PC-9 (cell line): ENCODE data around the gene LRRK1. TPM values are rescaled to one million over a fixed set of nuclear protein-coding genes. Genes with fewer than 3 reads are reported as not detected.

Experiments used
- BruUV-seq: library from RNA; stranded (reverse); fragments of 400-500 nt; replicated peaks from 2 replicates; lab custom pipeline; 2021; lab: Mats Ljungman, UMichigan
- CTCF ChIA-PET: fragments of 300-600 bp; sonication (Branson Sonifier 250); formaldehyde crosslinking; loops from one replicate; lab custom pipeline; 2022; ENCODE audit warnings: antibody characterized with exemption; lab: Charles Lee
- POLR2A ChIA-PET: fragments of 300-600 bp; sonication (Branson Sonifier 250); formaldehyde crosslinking; loops from one replicate; lab custom pipeline; 2022; ENCODE audit warnings: antibody characterized with exemption; ENCODE audit not compliant: unreplicated experiment; lab: Charles Lee
- DNase-seq, 2 experiments: peaks; one replicate each; pipeline versions ENCODE4 v3.0.0 to v3.0.0-alpha.2; 2015 to 2022; ENCODE audit warnings: mixed read lengths in 1 of 2
- H2AFZ ChIP-seq: fragments of 200-600 bp; sonication (generic); 2 replicates; pipeline ENCODE4 v1.8.1; 2017; ENCODE audit warnings: antibody characterized with exemption
- H3F3A ChIP-seq: fragments of 200-600 bp; sonication (generic); 2 replicates; pipeline ENCODE4 v1.8.1; 2017; ENCODE audit warnings: antibody characterized with exemption, mild to moderate bottlenecking, low read depth; ENCODE audit not compliant: insufficient read depth
- H3K27ac ChIP-seq: fragments of 200-600 bp; sonication (generic); 2 replicates; pipeline ENCODE4 v1.6.1; 2016; ENCODE audit warnings: mixed run types
- H3K27me3 ChIP-seq: fragments of 200-600 bp; sonication (generic); 2 replicates; pipeline ENCODE4 v1.6.1; 2016; ENCODE audit warnings: low read depth, mixed run types; ENCODE audit not compliant: insufficient read depth
- H3K36me3 ChIP-seq: fragments of 200-600 bp; sonication (generic); 2 replicates; pipeline ENCODE4 v1.6.1; 2016; ENCODE audit warnings: low read depth, mixed run types
- H3K4me1 ChIP-seq: fragments of 200-600 bp; sonication (generic); replicated peaks from 2 replicates; pipeline ENCODE4 v1.6.1; 2016; ENCODE audit warnings: mixed run types; ENCODE audit not compliant: insufficient read depth
- H3K4me2 ChIP-seq: fragments of 200-600 bp; sonication (generic); 2 replicates; pipeline ENCODE4 v1.6.1; 2017; ENCODE audit warnings: mixed run types
- H3K4me3 ChIP-seq: fragments of 200-600 bp; sonication (generic); 2 replicates; pipeline ENCODE4 v1.6.1; 2016; ENCODE audit warnings: mixed run types
- H3K79me2 ChIP-seq: fragments of 200-600 bp; sonication (generic); 2 replicates; pipeline ENCODE4 v1.6.1; 2017; ENCODE audit warnings: low read depth, mixed run types
- H3K9me2 ChIP-seq: fragments of 200-600 bp; sonication (generic); 2 replicates; pipeline ENCODE4 v1.8.1; 2017; ENCODE audit warnings: mild to moderate bottlenecking; ENCODE audit not compliant: insufficient read depth
- H3K9me3 ChIP-seq: fragments of 200-600 bp; sonication (generic); 2 replicates; pipeline ENCODE4 v1.8.1; 2016; ENCODE audit warnings: low read depth; ENCODE audit not compliant: insufficient read depth
- H4K20me1 ChIP-seq: fragments of 200-600 bp; sonication (generic); 2 replicates; pipeline ENCODE4 v1.8.1; 2017; ENCODE audit not compliant: insufficient read depth
- CTCF ChIP-seq: fragments of 200-600 bp; sonication (generic); conservative IDR thresholded peaks from 2 replicates; pipeline ENCODE4 v1.6.1; 2017; ENCODE audit warnings: mixed run types, antibody characterized with exemption, mild to moderate bottlenecking, moderate library complexity
- EZH2 ChIP-seq: fragments of 200-600 bp; sonication (generic); IDR thresholded peaks from 2 replicates; pipeline ENCODE4 v1.8.0; 2017; ENCODE audit warnings: antibody characterized with exemption, low read depth
- intact Hi-C: fragments of 100-400 bp; cut with micrococcal nuclease; formaldehyde crosslinking; loops from one replicate; pipeline ENCODE4 v1.10.0; 2022; ENCODE audit not compliant: unreplicated experiment
- total RNA-seq: library from RNA; stranded (reverse); gene quantifications from 2 replicates; pipeline ENCODE4 v1.2.3, GENCODE V29; 2021

LRRK1 gene
- total RNA-seq, 1 experiment from 2014 or later, result 15.7 TPM

GRCh38 chr15:101043911-101044624, 124.9 kb downstream of the LRRK1 start:
- ChIA-PET CTCF (no interaction called here), POLR2A (no interaction called here)
- intact Hi-C loops, result no loop called here
- no peak overlapping the region for H2AFZ ChIP-seq
- peaks cover 5% of the 10 kb centered on the region; the same call in 1 of the 2 replicates for H3F3A ChIP-seq
- H4K20me1 ChIP-seq, result no peaks in the 10 kb centered on the region
- BruUV-seq, result no TSS peak
- H3K4me3 ChIP-seq, result no peak overlapping the region
- no peaks in the 10 kb centered on the region for H3K79me2 ChIP-seq
- no peaks in the 10 kb centered on the region for H3K9me2 ChIP-seq
- H3K9me3 ChIP-seq, result no peaks in the 10 kb centered on the region
- DNase-seq, result no peak
- H3K36me3 ChIP-seq, result no peaks in the 10 kb centered on the region
- no peak for TF ChIP-seq CTCF
- TF ChIP-seq EZH2, result no peak
- no peak overlapping the region for H3K4me2 ChIP-seq
- H3K27ac ChIP-seq, result no peak overlapping the region
- no peaks in the 10 kb centered on the region for H3K27me3 ChIP-seq
- H3K4me1 ChIP-seq, result no peaks in the 10 kb centered on the region

- H3K4me3 ChIP-seq, result no peak overlapping the region
- H3F3A ChIP-seq, result peaks cover under 1% of the 10 kb centered on the region; the same call in 1 of the 2 replicates
- no peak overlapping the region for H3K27ac ChIP-seq
- no peaks in the 10 kb centered on the region for H3K9me2 ChIP-seq
- BruUV-seq, result no TSS peak
- intact Hi-C loops, result no loop called here
- ChIA-PET POLR2A (no interaction called here), CTCF (no interaction called here)
- TF ChIP-seq CTCF (no peak), EZH2 (no peak)
- H3K4me1 ChIP-seq, result no peaks in the 10 kb centered on the region
- DNase-seq, result no peak
- no peak overlapping the region for H2AFZ ChIP-seq
- no peaks in the 10 kb centered on the region for H3K9me3 ChIP-seq
- no peaks in the 10 kb centered on the region for H4K20me1 ChIP-seq
- H3K4me2 ChIP-seq, result no peak overlapping the region
- H3K27me3 ChIP-seq, result no peaks in the 10 kb centered on the region
- H3K79me2 ChIP-seq, result no peaks in the 10 kb centered on the region
- H3K36me3 ChIP-seq, result no peaks in the 10 kb centered on the region
These were observed 125.6 kb downstream of the LRRK1 start for GRCh38 chr15:101044625-101045235.

GRCh38 chr15:101045236-101045646, 126.1 kb downstream of the LRRK1 start:
- Histone ChIP-seq H3K79me2 (no peaks in the 10 kb centered on the region), H3K9me3 (no peaks in the 10 kb centered on the region), H3K36me3 (no peaks in the 10 kb centered on the region), H3K9me2 (no peaks in the 10 kb centered on the region), H3K27me3 (no peaks in the 10 kb centered on the region), H3K27ac (no peak overlapping the region), H2AFZ (no peak overlapping the region), H4K20me1 (no peaks in the 10 kb centered on the region), H3K4me3 (no peak overlapping the region), H3K4me1 (no peaks in the 10 kb centered on the region), H3K4me2 (no peak overlapping the region), H3F3A (no peaks in the 10 kb centered on the region)
- no peak for DNase-seq
- POLR2A ChIA-PET, result no interaction called here
- TF ChIP-seq CTCF (no peak), EZH2 (no peak)
- CTCF ChIA-PET, result no interaction called here
- intact Hi-C loops, result no loop called here
- no TSS peak for BruUV-seq
